Lower leg skin (tissue), 3 donors: ENCODE measurements around the gene ZFP90.

Source experiments
- CTCF ChIP-seq, 3 donors: fragments of 450-650 bp; IDR thresholded peaks; one replicate each; pipeline ENCODE4 v1.5.1; 2016; ENCODE audit warnings: antibody characterized with exemption in 3 of 3, mild to moderate bottlenecking in 3 of 3, moderate library complexity in 2 of 3
- POLR2A ChIP-seq, 2 donors: fragments of 450-650 bp; IDR thresholded peaks; one replicate each; pipeline ENCODE4 v1.6.1; 2016 to 2017; ENCODE audit warnings: antibody characterized with exemption in 2 of 2, mild to moderate bottlenecking in 1 of 2, moderate library complexity in 1 of 2

DNA sequence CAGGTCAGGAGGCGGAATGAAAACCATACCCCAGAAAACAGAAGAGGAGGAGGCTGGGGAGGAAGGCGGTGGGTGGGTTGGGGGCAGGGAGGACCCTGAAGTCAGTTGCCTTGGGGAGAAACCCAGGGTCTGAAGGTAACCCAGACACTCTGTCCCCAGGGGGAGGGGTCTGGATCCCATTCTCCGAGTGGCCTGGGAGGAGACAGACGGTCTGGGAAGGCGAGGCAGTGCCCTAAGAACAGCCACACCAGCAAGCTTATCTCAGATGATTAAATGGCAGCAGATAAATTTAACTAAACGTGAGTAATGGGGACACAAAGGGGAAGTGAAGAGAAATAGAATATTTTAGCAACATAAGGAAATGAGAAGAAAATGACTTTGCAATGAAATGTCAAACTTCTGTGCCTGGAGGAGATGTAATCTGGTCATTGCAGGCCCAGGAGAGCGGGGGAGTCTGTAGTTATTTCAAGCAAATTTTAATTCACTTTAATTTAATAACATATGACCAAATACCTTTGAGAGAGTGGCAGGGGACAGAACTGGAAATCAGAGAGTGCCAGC is 21.4 kb upstream of the ZFP90 start:
- TF ChIP-seq CTCF (IDR thresholded peaks at IDR 0.05) (no peak), POLR2A (IDR thresholded peaks at IDR 0.05) (no peak)
